ENCODE measurements around the gene DOCK7.

The DOCK7 gene

DNA sequence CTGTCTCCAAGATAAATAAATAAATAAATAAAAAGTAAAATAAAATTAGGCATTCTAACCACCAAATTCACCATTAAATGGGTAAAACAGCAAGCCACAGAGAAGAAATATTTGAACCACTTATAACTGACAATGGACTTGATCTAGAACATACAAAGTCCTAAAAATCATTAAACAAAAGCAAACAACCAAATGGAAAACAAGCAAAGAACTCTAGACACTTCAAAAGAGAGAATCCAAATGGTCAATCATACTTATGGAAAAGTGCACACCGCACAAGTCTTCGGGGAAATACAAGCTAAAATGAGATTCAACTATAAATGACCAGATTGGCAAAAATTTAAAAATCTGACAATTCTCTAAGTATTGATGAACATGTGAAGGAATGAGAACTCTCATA lies 164.3 kb downstream of the DOCK7 start:
- DNase-seq, result no peak

DNA sequence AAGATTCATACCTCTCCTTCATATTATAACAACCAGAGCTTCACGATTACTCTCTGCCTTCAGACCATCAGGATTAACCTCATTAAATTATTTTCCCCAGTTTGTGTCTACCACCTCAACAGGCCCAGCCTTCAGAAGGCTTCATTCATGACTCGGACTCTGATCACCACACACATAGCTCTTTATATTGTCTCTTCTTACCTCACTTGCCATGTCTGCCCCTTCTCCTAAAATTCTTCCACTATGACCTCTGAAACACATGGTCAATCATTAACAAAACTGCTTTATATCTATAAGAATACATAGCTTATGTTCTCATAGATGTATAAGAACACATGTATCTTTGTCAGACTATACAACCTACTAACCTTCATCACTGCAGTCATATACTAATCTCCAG lies 171.6 kb downstream of the DOCK7 start:
- no peak for DNase-seq

GRCh38 chr1:62514746-62515423 lies 173.3 kb downstream of the DOCK7 start:
- DNase-seq, result no peak

GRCh38 chr1:62513013-62513412 lies 175.2 kb downstream of the DOCK7 start:
- DNase-seq, result no peak

DNA sequence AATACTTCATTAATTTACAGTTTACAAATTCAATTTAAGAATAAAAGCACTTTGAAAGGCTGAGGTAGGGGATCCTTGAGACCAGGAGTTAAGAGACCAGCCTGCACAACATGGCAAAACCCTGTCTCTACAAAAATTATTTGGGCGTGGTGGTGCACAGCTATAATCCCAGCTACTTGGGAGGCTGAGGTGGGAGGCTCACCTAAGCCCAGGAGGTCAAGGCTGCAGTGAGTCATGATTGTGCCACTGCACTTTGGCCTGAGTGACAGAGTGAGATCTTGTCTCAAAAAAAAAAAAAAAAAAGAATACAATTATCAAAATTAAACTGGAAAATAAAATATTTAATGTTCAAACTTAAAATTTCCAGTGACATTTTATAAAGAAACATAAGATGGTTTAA lies 179.2 kb downstream of the DOCK7 start:
- DNase-seq, result no peak

DNA sequence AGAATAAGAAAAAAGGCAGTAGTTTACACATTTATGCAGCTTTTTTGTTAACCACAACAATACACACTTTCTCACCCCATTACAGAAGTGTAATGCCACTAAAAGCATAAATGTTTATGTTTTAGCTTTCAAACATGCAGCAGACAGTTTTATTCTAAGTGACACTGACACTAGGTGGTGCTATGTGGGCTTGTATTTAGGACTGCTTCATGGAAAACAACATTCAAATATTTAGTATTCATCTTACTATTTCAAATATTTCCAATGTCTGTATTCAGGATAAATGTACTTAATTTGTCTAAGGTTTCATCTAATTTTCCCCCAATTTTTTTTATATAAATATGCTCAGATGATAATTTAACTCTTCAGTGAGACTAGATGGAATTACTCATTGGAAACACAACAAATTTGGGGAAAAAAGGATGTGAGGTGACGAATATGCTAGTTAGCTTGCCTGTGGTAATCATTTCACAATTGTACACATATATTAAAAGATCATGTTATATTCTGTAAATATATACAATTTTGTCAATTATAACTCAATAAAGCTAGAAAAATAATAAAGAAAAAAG lies 179.9 kb downstream of the DOCK7 start:
- DNase-seq, result no peak

GRCh38 chr1:62500210-62500609 lies 188.0 kb downstream of the DOCK7 start:
- no peak for DNase-seq

GRCh38 chr1:62494137-62494536 lies 194.0 kb downstream of the DOCK7 start:
- DNase-seq, result no peak

GRCh38 chr1:62493656-62494055 lies 194.5 kb downstream of the DOCK7 start:
- DNase-seq, result no peak

GRCh38 chr1:62492521-62492920 lies 195.7 kb downstream of the DOCK7 start:
- DNase-seq, result no peak

DNA sequence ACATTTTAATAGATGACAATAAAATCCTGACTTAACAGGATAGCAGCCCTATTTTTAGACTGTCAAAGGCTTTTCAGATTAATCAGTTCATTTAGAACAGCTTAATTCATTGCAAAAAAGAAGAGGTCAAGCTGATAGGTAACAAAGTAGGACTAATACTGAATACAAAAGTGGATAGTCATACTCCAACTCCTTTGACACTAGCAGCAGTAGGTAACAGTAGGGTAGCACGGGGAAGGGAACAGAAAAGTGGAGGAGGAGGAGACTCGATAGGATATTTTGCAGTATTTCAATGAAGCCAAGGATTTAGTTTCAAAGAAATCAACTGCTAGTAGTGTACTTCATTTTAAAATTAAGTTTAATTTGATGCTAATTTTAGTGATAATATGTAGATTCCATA lies 200.2 kb downstream of the DOCK7 start:
- DNase-seq, result no peak

- DNase-seq, result no peak
These were observed 203.2 kb downstream of the DOCK7 start for GRCh38 chr1:62484824-62485468.

DNA sequence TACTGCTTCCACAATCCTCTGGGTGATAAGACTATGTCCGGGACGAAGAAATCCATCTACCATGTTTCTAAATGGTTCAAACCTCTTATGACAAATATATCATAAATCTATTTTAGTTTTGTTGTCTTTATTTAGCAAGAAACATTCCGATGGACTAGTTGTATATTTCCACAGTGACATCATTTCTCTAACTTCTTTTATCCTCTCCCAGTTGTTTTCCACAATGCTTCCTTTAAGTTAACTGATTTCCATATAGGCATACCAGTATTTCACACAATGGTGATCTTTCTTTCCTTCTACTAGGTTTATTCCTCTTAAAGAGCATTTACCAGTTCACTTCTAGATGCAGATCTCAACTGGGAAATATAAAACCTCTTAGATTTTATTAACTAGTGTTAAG lies 206.5 kb downstream of the DOCK7 start:
- no peak for DNase-seq

DNA sequence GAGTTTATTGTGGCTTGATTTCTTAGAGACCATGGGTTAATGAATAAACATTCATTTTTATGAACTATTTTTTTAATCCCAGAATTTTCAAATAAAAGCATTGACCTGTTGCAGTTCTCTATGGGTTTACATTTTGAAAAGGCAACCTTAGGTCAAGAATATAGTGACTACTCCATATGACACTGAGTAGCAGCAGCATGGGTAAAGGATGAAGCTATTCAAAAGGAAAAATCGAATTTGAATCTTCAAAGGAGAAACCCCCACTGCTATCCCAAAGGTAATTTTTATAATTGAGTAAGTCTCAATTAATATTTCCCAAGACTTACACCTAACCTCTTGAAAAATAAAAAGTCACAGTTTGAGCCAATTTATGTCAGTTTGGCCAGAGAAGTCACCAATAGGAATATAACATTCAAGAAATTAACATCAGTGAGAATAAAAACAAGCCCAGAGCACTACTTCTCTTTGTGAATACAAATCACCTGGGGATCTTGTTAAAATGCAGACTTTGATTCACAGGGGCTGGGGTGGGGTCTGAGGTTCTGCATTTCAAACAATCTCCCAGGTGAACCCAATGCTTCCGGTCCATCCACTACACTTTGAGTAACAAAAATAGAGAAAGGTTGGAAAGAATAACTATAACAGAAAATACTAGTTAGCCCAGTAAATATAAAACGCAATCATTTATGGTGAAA lies 211.5 kb downstream of the DOCK7 start:
- DNase-seq, result no peak

GRCh38 chr1:62467092-62467491 lies 221.1 kb downstream of the DOCK7 start:
- DNase-seq, result no peak

DNA sequence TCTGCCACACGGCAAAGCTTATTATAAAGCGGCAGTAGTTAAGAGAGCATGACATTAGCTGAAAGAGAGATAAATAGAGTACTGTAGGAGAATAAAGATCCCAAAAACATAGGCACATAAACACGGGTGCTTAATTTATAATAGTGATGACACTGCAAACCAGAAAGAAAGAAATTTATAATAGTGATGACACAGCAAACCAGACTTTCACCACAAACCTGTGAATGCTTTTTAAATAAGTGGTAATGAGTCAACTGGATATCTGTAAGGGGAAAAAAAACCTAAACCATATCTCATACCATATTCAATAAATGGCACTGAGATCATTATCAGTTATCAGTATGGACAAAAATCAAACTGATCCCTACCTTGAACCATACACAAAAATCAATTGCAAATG lies 225.8 kb downstream of the DOCK7 start:
- DNase-seq, result no peak

DNA sequence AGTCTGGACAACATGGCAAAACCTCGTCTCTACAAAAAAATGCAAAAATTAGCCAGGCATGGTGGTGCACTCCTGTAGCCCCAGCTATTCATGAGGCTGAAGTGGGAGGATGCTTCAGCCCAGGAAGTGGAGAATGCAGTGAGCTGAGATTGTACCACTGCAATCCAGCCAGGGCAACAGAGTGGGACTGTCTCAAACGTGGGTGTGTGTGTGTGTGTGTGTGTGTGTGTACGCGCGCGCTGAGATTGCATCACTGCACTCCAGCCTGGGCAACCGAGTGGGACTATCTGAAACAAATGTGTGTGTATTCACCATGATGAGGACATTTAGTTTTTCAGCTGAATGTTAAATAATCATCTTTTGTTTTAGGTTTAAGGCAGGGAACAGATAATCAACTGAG lies 230.2 kb downstream of the DOCK7 start:
- no peak for DNase-seq

DNA sequence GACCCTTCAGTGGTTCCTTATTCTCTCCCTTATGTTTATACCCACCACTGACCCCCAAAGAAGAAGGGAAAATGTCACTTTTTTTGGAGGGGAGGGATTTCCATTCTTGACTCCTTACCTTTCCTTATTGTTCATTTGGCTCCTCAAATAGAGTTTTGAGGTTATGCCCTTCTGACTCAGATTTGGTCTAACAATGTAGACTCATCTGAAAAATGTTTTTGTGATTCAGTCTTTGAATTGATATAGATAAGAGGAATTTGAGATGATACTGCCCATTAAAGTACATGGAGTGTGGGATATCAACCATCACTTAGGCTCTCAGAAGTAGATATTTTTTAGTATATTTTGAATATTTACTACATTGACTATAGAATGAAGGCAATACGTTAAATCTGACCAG lies 235.2 kb downstream of the DOCK7 start:
- no peak for DNase-seq

DNA sequence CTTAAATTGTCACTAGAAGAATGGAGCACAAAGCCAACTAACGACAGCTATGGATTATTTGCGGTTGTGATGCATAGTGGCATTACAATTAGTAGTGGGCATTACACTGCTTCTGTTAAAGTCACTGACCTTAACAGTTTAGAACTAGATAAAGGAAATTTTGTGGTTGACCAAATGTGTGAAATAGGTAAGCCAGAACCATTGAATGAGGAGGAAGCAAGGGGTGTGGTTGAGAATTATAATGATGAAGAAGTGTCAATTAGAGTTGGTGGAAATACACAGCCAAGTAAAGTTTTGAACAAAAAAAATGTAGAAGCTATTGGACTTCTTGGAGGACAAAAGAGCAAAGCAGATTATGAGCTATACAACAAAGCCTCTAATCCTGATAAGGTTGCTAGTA lies 237.9 kb downstream of the DOCK7 start:
- DNase-seq, result no peak

DNA sequence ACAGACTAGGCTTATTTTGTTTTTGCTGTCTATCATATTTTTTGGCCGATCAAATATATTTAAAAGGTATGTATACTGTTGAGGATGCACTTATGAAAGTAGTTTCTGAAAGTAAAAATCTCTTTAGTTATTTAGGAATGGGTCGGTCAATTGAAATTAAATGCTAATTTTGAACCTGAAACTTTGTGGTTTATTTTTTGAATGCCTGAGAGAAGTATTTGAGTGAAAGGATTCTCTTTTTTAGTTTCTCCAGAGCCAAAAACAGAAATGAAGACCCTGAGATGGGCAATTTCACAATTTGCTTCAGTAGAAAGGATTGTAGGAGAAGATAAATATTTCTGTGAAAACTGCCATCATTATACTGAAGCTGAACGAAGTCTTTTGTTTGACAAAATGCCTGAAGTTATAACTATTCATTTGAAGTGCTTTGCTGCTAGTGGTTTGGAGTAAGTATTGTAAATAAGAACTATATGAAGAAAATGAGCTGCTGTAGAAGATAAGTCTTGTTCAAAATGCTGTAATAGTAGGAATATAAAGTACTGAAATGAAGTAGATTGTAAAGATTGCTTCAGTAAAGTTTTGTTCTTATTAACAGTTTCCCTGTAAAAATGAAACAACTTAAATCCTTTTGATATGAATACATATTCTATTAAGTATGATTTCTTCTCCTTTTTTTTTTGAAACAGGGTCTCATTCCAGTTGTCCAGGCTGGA lies 239.8 kb downstream of the DOCK7 start:
- no peak for DNase-seq

- DNase-seq, result no peak
These were observed 243.5 kb downstream of the DOCK7 start for GRCh38 chr1:62444701-62445100.

DNA sequence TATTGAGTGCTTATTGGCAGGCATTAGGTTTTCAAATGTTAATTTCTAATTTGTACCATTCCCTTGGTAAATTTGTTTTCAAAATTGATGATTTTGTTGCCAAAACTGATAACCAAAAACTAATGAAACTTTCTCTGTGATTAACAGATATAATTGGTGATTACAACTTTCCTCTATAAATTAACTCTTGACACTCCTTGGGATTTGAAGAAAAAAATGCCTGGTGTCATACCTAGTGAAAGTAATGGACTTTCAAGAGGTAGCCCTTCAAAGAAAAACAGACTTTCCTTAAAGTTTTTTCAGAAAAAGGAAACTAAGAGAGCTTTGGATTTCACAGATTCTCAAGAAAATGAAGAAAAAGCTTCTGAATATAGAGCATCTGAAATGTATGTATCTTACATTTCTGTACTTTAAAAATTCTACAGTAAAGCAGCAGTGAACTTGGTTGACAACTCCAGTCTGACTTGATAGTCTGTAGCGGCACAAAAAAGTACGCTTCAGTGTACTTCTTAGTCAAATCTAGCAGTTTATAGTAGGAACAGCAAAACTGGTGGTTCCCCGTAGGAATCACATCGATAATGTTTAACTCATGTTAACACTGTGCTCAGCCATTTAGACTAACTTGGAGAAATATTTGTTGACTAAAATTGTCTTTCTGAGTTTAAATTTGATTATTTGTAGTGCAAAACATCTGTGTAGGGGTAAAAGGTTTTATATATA lies 248.4 kb downstream of the DOCK7 start:
- no peak for DNase-seq

DNA sequence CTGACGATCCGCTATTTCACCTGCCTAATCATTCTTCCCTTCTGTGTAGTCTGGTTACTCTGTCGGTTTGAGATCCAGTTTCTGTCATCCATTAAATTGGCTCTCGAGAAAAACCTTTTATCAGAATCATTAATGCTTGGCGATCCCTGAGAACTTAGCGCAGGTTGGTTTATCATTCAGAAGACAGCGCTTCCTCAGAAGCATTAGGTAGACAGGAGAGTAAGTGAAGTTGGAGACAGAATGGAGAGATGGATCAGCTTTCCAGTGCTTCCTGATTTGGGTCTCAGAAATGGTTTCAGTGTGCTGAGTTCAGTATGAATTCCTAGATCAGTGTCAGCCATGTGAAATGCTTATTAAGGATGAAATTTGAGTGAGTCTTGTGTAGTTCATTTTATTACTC lies 250.0 kb downstream of the DOCK7 start:
- no peak for DNase-seq
